SK-N-SH treated with all-trans-retinoic acid at 6 μM for 48 hours (cell line): ENCODE results near the gene NCAN.

Experiments used
- ATAC-seq: fragments of 200-7000 bp; cut with Tn5 transposase; 3 replicates; pipeline ENCODE4 v1.9.1; 2020; ENCODE audit warnings: mild to moderate bottlenecking, moderate library complexity
- ARNTL ChIP-seq: fragments of 450-650 bp; formaldehyde crosslinking; IDR thresholded peaks from 2 replicates; pipeline ENCODE4 v1.5.0; 2020; ENCODE audit warnings: low read depth, mild to moderate bottlenecking, moderate library complexity, borderline replicate concordance
- BACH2 ChIP-seq: fragments of 250-450 bp; sonication (Bioruptor Pico); IDR thresholded peaks from 2 replicates; pipeline ENCODE4 v1.9.0; 2021; ENCODE audit warnings: mild to moderate bottlenecking, borderline replicate concordance
- CREB5 ChIP-seq: fragments of 250-450 bp; sonication (Bioruptor Pico); IDR thresholded peaks from 2 replicates; pipeline ENCODE4 v1.5.1; 2020; ENCODE audit warnings: low read depth, mild to moderate bottlenecking, moderate library complexity
- ESRRG ChIP-seq: fragments of 250-450 bp; sonication (Bioruptor Pico); IDR thresholded peaks from 2 replicates; pipeline ENCODE4 v1.6.1; 2021; ENCODE audit warnings: mild to moderate bottlenecking
- GLIS3 ChIP-seq: fragments of 250-450 bp; sonication (Bioruptor Pico); IDR thresholded peaks from 2 replicates; pipeline ENCODE4 v1.5.0; 2020; ENCODE audit warnings: mild to moderate bottlenecking, moderate library complexity
- OSR1 ChIP-seq: fragments of 250-450 bp; sonication (Bioruptor Pico); IDR thresholded peaks from 2 replicates; pipeline ENCODE4 v1.8.0; 2022; ENCODE audit warnings: moderate library complexity, mild to moderate bottlenecking, inconsistent platforms
- POU6F1 ChIP-seq: fragments of 250-450 bp; sonication (Bioruptor Pico); IDR thresholded peaks from 2 replicates; pipeline ENCODE4 v1.8.0; 2021; ENCODE audit warnings: low read depth, mild to moderate bottlenecking, moderate library complexity, borderline replicate concordance
- PPARA ChIP-seq: fragments of 250-450 bp; sonication (Bioruptor Pico); IDR thresholded peaks from 2 replicates; pipeline ENCODE4 v1.5.0; 2020; ENCODE audit warnings: mild to moderate bottlenecking, borderline replicate concordance
- RARB ChIP-seq: fragments of 250-450 bp; sonication (Bioruptor Pico); IDR thresholded peaks from 2 replicates; pipeline ENCODE4 v1.8.0; 2021; ENCODE audit warnings: mild to moderate bottlenecking, moderate library complexity
- SNAI2 ChIP-seq: fragments of 250-450 bp; sonication (Bioruptor Pico); IDR thresholded peaks from 2 replicates; pipeline ENCODE4 v1.5.0; 2020; ENCODE audit warnings: mild to moderate bottlenecking, moderate library complexity
- TCF4 ChIP-seq: fragments of 250-450 bp; sonication (Bioruptor Pico); IDR thresholded peaks from 2 replicates; pipeline ENCODE4 v1.8.0; 2021; ENCODE audit warnings: mild to moderate bottlenecking, moderate library complexity, borderline replicate concordance
- TOX ChIP-seq: fragments of 250-450 bp; sonication (Bioruptor Pico); IDR thresholded peaks from 2 replicates; pipeline ENCODE4 v1.8.0; 2021; ENCODE audit warnings: mild to moderate bottlenecking, moderate library complexity, borderline replicate concordance
- TSHZ2 ChIP-seq: fragments of 250-450 bp; sonication (Bioruptor Pico); IDR thresholded peaks from 2 replicates; pipeline ENCODE4 v1.5.0; 2020; ENCODE audit warnings: mild to moderate bottlenecking, moderate library complexity
- ZC3H10 ChIP-seq: fragments of 250-450 bp; sonication (Bioruptor Pico); IDR thresholded peaks from 2 replicates; pipeline ENCODE4 v1.5.1; 2021; ENCODE audit warnings: mild to moderate bottlenecking, moderate library complexity
- ZFP30 ChIP-seq: fragments of 450-650 bp; formaldehyde crosslinking; IDR thresholded peaks from 2 replicates; pipeline ENCODE4 v1.5.0; 2022; ENCODE audit warnings: mild to moderate bottlenecking, moderate library complexity
- ZNF565 ChIP-seq: fragments of 450-650 bp; formaldehyde crosslinking; conservative IDR thresholded peaks from 2 replicates; pipeline ENCODE4 v1.5.0; 2020; ENCODE audit warnings: low read depth, mild to moderate bottlenecking, moderate library complexity
- ZNF70 ChIP-seq: fragments of 450-650 bp; formaldehyde crosslinking; IDR thresholded peaks from 2 replicates; pipeline ENCODE4 v1.5.0; 2020; ENCODE audit warnings: mild to moderate bottlenecking, moderate library complexity
- ZNF8 ChIP-seq: fragments of 450-650 bp; formaldehyde crosslinking; IDR thresholded peaks from 2 replicates; pipeline ENCODE4 v1.5.0; 2020; ENCODE audit warnings: mild to moderate bottlenecking, moderate library complexity

The NCAN gene

GRCh38 chr19:19276386-19276785, 64.6 kb downstream of the NCAN start:
- no peak for ATAC-seq
- TF ChIP-seq PPARA (no peak), CREB5 (CRISPR knock-in tag) (no peak), OSR1 (CRISPR knock-in tag) (no peak), ZNF565 (no peak), BACH2 (no peak), ZC3H10 (no peak), SNAI2 (no peak), ZFP30 (no peak)

GRCh38 chr19:19276851-19277250, 65.1 kb downstream of the NCAN start:
- TF ChIP-seq ZC3H10 (no peak), ZNF565 (no peak), CREB5 (CRISPR knock-in tag) (no peak), SNAI2 (no peak), ZNF8 (CRISPR knock-in tag) (no peak)
- ATAC-seq = no peak

GRCh38 chr19:19278315-19278714, 66.6 kb downstream of the NCAN start:
- no peak for ATAC-seq
- TF ChIP-seq CREB5 (CRISPR knock-in tag) = no peak
- TF ChIP-seq ZC3H10 = no peak
- no peak for TF ChIP-seq ZNF565
- no peak for TF ChIP-seq ARNTL (CRISPR knock-in tag)
- TF ChIP-seq ZNF8 (CRISPR knock-in tag) = no peak
- TF ChIP-seq BACH2 = no peak
- TF ChIP-seq GLIS3 (CRISPR knock-in tag) = no peak
- no peak for TF ChIP-seq ESRRG

DNA sequence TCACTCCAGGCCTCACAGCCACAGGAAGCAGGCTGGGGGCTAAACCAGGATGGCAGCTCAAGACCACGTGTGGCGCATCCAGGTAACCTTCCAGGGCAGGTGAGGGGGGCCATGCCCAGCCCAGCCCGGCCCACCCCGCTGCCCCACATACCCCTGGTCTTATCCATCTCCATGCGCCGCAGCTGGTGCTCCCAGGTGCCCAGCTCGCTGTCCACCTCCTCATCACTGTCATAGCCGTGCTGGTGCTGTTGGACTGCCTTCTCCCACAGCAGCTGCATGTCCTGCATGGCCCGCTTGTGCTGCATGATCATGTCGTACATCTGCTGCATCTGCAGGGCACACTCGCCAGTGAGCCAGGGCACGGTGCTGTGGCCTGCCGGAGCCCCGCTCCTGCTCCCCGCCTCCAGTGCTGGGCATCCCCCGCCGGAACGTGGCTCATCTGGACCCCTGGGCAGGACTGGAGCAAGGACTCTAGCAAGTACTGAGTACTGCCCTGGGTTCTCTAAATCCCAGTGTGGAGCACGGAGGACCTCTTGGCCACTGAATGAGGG, 67.4 kb downstream of the NCAN start:
- no peak for TF ChIP-seq SNAI2
- no peak for TF ChIP-seq TCF4
- no peak for TF ChIP-seq ZFP30
- TF ChIP-seq BACH2 = no peak
- no peak for TF ChIP-seq OSR1 (CRISPR knock-in tag)
- no peak for TF ChIP-seq ZNF565
- no peak for TF ChIP-seq ZNF8 (CRISPR knock-in tag)
- TF ChIP-seq POU6F1 = no peak
- TF ChIP-seq TOX = no peak
- TF ChIP-seq CREB5 (CRISPR knock-in tag) = no peak
- TF ChIP-seq TSHZ2 (CRISPR knock-in tag) = no peak
- no peak for TF ChIP-seq RARB (CRISPR knock-in tag)
- no peak for TF ChIP-seq ARNTL (CRISPR knock-in tag)
- no peak for TF ChIP-seq GLIS3 (CRISPR knock-in tag)
- TF ChIP-seq ZNF70 = no peak
- no peak for ATAC-seq
